ACC112 (cell line): ENCODE measurements around the gene MASP2.

Experiments used
- H2AFZ ChIP-seq: fragments of 200-600 bp; sonication (generic); one replicate; pipeline ENCODE4 v1.6.0; 2017; ENCODE audit warnings: antibody characterized with exemption, low read length; ENCODE audit not compliant: unreplicated experiment
- H3K27ac ChIP-seq: fragments of 200-600 bp; sonication (generic); 2 replicates; pipeline ENCODE4 v1.5.1; 2014; ENCODE audit warnings: low read depth, mild to moderate bottlenecking, antibody characterized with exemption, low read length, moderate library complexity
- H3K27me3 ChIP-seq: fragments of 200-600 bp; sonication (generic); 2 replicates; pipeline ENCODE4 v1.6.1; 2014; ENCODE audit warnings: mild to moderate bottlenecking, antibody characterized with exemption, low read length, moderate library complexity, mixed read lengths; ENCODE audit not compliant: insufficient read depth
- H3K36me3 ChIP-seq: fragments of 200-600 bp; sonication (generic); 2 replicates; pipeline ENCODE4 v1.6.1; 2016; ENCODE audit warnings: mild to moderate bottlenecking, antibody characterized with exemption, low read length, moderate library complexity, mixed read lengths; ENCODE audit not compliant: insufficient read depth
- H3K4me1 ChIP-seq: fragments of 200-600 bp; sonication (generic); one replicate; pipeline ENCODE4 v1.6.1; 2016; ENCODE audit warnings: low read length, mixed read lengths; ENCODE audit not compliant: insufficient read depth, unreplicated experiment, control insufficient read depth
- H3K4me3 ChIP-seq: fragments of 200-600 bp; sonication (generic); 2 replicates; pipeline ENCODE4 v1.5.1; 2014; ENCODE audit warnings: mild to moderate bottlenecking, low read depth, low read length
- H3K79me2 ChIP-seq: fragments of 200-600 bp; sonication (generic); one replicate; pipeline ENCODE4 v1.6.0; 2016; ENCODE audit warnings: low read length; ENCODE audit not compliant: control insufficient read depth, unreplicated experiment, insufficient read depth

Gene MASP2

DNA sequence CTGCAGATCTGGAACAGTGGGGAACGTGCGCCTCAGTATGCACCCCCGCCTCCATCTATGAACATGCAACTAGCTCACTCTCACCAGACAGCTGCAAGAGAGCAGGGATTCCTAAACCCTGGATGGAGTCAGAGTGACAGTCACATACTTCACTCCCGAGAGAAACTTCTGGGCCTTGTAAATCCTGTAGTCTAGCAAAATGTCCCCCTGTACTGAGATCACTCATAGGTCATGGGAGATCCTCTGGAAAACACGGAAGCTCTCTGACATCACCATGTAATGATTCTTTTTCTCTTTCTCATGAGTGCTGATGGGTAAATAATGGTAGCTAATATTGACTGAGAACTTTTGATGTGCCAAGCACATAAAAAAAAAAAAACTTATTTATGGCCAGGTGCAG lies 57.9 kb downstream of the MASP2 start:
- no peak overlapping the region for H3K4me3 ChIP-seq
- no peaks in the 10 kb centered on the region for H3K4me1 ChIP-seq
- H3K36me3 ChIP-seq = no peaks in the 10 kb centered on the region
- no peak overlapping the region for H2AFZ ChIP-seq
- H3K27me3 ChIP-seq = no peaks in the 10 kb centered on the region; the same call in none of the 2 replicates
- H3K79me2 ChIP-seq = no peaks in the 10 kb centered on the region
- no peak overlapping the region for H3K27ac ChIP-seq

DNA sequence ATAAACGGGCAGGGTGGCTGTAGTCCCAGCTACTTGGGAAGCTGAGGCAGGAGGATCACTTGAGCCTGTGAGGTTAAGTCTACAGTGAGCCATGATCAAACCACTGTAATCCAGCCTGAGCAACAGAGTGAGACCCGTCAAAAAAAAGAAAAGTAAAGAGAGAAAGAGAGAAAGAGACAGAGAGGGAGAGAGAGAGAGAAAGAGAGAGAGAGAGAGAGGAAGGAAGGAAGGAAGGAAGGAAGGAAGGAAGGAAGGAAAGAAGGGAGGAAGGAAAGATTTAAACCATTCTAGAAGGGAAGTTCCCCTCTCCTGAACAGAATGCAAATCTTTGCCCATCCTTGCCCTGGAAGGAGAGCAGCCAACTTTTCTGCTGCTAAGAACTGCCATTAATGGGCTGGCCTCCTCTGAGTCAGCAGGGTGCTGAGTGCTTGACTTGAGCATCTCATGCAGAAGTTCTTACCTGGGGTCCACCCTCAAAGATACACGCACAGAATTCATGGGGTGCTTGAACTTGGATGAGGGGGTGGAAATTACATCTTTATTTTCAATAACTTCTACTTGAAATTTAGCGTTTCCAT lies 59.1 kb downstream of the MASP2 start:
- Histone ChIP-seq H3K4me3 (no peak overlapping the region), H3K27me3 (no peaks in the 10 kb centered on the region; the same call in none of the 2 replicates), H3K27ac (no peak overlapping the region), H2AFZ (no peak overlapping the region), H3K4me1 (no peaks in the 10 kb centered on the region), H3K36me3 (no peaks in the 10 kb centered on the region), H3K79me2 (no peaks in the 10 kb centered on the region)

DNA sequence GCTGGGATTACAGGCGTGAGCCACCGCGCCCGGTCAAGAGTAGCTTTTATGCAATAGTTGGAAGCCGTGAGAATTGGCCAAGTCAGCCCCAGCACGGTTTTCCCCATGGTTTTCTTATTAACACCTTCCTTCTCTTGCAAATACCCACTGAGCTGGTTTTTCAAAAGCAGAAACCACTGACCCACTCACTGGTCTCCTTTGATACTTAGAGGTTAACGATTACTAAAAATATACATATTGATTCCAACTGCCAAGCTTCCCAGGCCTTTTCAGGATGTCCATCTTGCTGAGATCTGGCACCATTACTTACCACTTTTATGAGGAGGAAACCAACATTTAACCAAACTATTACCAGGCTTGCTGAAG lies 60.5 kb downstream of the MASP2 start:
- Histone ChIP-seq H3K4me1 (no peaks in the 10 kb centered on the region), H3K27ac (no peak overlapping the region), H2AFZ (no peak overlapping the region), H3K4me3 (no peak overlapping the region), H3K79me2 (no peaks in the 10 kb centered on the region), H3K27me3 (no peaks in the 10 kb centered on the region; the same call in none of the 2 replicates), H3K36me3 (no peaks in the 10 kb centered on the region)

DNA sequence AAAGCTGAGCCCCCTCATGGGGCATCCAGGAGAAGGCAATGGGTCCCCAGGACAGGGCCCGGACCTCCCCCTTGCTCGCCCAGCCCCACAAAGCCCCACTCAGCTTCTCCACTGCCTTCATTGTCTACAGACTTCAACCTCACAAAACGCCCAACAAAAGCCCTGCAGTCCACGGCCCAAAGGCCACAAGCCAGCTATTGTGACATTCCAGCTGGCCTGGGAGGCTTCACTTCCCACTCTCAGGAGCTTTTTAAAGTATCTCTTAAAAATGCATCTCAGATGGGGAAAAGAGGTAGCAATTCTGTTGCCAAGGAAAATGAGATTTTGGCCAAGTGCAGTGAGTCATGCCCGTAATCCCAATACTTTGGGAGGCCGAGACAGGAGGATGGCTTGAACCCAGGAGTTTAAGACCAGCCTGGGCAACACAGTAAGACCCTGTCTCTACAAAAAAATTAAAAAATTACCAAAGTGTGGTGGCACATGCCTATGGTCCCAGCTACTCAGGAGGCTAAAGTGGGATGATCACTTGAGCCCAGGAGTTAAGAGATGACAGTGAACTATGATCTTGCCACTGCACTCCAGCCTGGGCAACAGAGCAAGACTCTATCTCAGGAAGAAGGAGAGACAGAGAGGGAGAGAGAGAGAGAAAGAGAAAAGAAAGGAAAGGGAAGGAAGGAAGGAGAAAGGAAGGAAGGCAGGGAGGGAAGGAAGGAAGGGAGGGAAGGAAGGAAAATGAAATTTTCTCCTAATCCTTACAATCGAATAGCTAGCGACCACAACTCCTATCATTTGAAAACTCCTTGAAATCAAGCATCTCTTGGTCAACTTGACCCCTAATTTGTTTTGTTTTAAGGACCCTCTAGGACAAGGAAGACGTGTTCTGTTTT lies 66.0 kb downstream of the MASP2 start:
- Histone ChIP-seq H3K79me2 (no peaks in the 10 kb centered on the region), H3K4me3 (peak overlapping the region; percentile 42), H3K27ac (no peak overlapping the region), H3K36me3 (no peaks in the 10 kb centered on the region), H2AFZ (peak overlapping the region; percentile 47), H3K27me3 (no peaks in the 10 kb centered on the region; the same call in none of the 2 replicates), H3K4me1 (peaks cover 16% of the 10 kb centered on the region)

DNA sequence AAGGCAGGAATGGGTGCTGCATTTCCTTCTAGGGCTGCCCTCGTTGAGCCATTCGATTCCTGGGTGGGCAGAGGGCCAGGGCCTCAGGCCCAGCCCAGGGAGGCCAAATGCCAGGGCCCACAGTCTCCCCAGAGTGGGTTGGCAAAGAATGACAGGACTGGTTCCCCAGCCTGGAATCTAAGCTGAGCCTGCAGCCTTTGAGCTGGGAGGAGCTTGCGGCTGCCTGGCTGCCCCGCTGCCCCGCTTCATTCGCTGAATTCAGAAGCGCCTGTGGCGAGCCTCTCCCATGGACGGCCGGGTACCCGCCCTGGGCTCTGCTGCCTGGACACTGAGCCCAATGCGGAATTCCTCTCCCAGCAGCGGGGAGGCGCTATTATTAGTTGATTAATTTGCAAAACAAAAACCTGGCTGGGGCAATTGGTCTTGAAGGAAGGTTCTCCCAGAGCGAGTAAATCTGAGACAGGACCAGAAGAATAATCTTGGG lies 66.9 kb downstream of the MASP2 start:
- no peak overlapping the region for H3K27ac ChIP-seq
- H3K4me3 ChIP-seq = peak overlapping the region; percentile 42
- peaks cover 19% of the 10 kb centered on the region for H3K4me1 ChIP-seq
- H3K27me3 ChIP-seq = no peaks in the 10 kb centered on the region; the same call in 1 of the 2 replicates
- no peak overlapping the region for H2AFZ ChIP-seq
- H3K79me2 ChIP-seq = no peaks in the 10 kb centered on the region
- H3K36me3 ChIP-seq = no peaks in the 10 kb centered on the region

DNA sequence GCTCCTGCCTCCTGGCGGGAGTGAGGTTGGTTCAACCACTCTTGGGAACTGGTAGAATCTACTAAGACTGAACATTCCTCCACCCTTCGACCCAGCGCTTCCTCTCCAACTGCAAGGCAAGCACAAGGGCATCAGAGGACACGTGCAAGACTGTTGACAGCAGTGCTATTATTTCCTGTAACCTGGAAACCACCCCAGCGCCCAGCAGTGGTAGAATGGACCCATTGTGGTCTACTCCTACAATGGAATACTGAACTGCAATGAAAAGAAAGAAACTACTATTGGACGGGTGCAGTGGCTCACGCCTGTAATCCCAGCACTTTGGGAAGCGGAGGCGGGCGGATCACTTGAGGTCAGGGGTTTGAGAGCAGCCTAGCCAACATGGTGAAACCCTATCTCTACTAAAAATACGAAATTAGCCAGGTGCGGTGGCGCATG lies 67.5 kb downstream of the MASP2 start:
- no peaks in the 10 kb centered on the region for H3K36me3 ChIP-seq

DNA sequence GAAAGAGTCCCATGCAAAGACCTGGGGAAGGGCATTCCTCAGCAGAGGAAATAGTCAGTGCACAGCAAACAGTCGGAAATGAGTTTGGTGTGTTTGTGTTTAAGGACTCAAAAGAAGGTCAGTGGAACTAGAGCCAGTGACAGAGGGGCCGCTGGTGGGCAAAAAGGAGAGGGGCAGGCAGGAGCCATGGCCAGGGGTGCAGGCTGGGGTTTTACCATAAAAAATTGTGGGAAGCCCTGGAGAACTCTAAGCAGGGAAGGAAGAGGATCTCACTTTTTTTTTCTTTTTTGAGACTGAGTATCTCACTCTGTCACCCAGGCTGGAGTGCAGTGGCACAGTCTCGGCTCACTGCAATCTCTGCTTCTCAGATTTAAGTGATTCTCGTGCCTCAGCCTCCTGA lies 68.3 kb downstream of the MASP2 start:
- Histone ChIP-seq H3K36me3 (no peaks in the 10 kb centered on the region), H3K27ac (no peak overlapping the region), H3K79me2 (no peaks in the 10 kb centered on the region), H3K27me3 (no peaks in the 10 kb centered on the region; the same call in 1 of the 2 replicates), H3K4me1 (peaks cover 19% of the 10 kb centered on the region), H3K4me3 (no peak overlapping the region), H2AFZ (no peak overlapping the region)

More for the DNA sequence above, 67.5 kb downstream of the MASP2 start:
- H3K27me3 ChIP-seq = no peaks in the 10 kb centered on the region; the same call in 1 of the 2 replicates
- no peaks in the 10 kb centered on the region for H3K79me2 ChIP-seq
- H3K27ac ChIP-seq = no peak overlapping the region
- peaks cover 19% of the 10 kb centered on the region for H3K4me1 ChIP-seq
- peak overlapping the region; percentile 25; the same call in 1 of the 2 replicates for H3K4me3 ChIP-seq
- H2AFZ ChIP-seq = peak overlapping the region; percentile 75
